Heart right ventricle (tissue), 16 donors: ENCODE data around the gene EXOSC7. TPM values are rescaled to one million over a fixed set of nuclear protein-coding genes. Genes with fewer than 3 reads are reported as not detected.

Experiments used
- ATAC-seq, 8 donors: fragments of 200-7000 bp; cut with Tn5 transposase; one replicate each; pipeline ENCODE4 v1.9.1; 2020; ENCODE audit warnings: mild to moderate bottlenecking in 8 of 8, moderate library complexity in 8 of 8, moderate number of reproducible peaks in 1 of 8
- DNase-seq, 2 donors: peaks; one replicate each; pipeline ENCODE4 v3.0.0-alpha.2; 2020
- H3K27ac ChIP-seq, 10 donors: fragments of 200-600 bp; sonication (generic) in 2 of 10; one replicate each; pipeline versions ENCODE4 v1.5.0 to v1.8.0; 2020 to 2022; ENCODE audit warnings: mild to moderate bottlenecking in 3 of 10
- H3K27me3 ChIP-seq, 7 donors: fragments of 200-600 bp; one replicate each; pipeline ENCODE4 v1.8.0; 2021 to 2022; ENCODE audit warnings: mild to moderate bottlenecking in 2 of 7
- H3K36me3 ChIP-seq, 9 donors: fragments of 200-600 bp; sonication (generic) in 1 of 9; one replicate each; pipeline versions ENCODE4 v1.5.0 to v1.8.0; 2020 to 2022; ENCODE audit warnings: mild to moderate bottlenecking in 2 of 9
- H3K4me1 ChIP-seq, 9 donors: fragments of 200-600 bp; sonication (generic) in 1 of 9; one replicate each; pipeline versions ENCODE4 v1.5.0 to v1.8.0; 2020 to 2022; ENCODE audit warnings: mild to moderate bottlenecking in 4 of 9
- H3K4me3 ChIP-seq, 10 donors: fragments of 200-600 bp; sonication (generic) in 2 of 10; one replicate each; pipeline versions ENCODE4 v1.5.0 to v1.8.0; 2020 to 2022; ENCODE audit warnings: mild to moderate bottlenecking in 7 of 10, moderate library complexity in 2 of 10
- H3K9me3 ChIP-seq, 11 donors: fragments of 200-600 bp in 10 of 11; sonication (generic) in 2 of 11; one replicate each; pipeline versions ENCODE4 v1.5.0 to v1.8.0; 2013 to 2022; ENCODE audit warnings: mild to moderate bottlenecking in 2 of 11, control low read depth in 1 of 11, moderate library complexity in 1 of 11
- WGBS, 2 donors: extraction: QIAGEN DNeasy Blood & Tissue Kit; methylation state at CpG; one replicate each; pipeline ENCODE4 v1.1.7; 2013; ENCODE audit warnings: inconsistent platforms in 1 of 2; 5-methylcytosine and 5-hydroxymethylcytosine counted together
- intact Hi-C, 10 donors: fragments of 100-400 bp; cut with DNase I; formaldehyde crosslinking; loops; one replicate each; pipeline versions ENCODE4 v1.11.1 to v1.14.2; 2022
- polyA plus RNA-seq, 2 donors: library from polyadenylated mRNA; stranded (reverse); fragments of 200-250 nt; gene quantifications; one replicate each; pipeline ENCODE4 v1.2.3, GENCODE V29; 2013
- total RNA-seq, 10 donors: library from RNA; stranded (reverse); fragmentation: NEBNext Ultra II Directional in 3 of 10; extraction: Animal tissue kit (Norgen Biotek cat#: 25700) in 3 of 10; gene quantifications; one replicate each; pipeline versions ENCODE4 v1.2.1 to v1.2.4, GENCODE V29; 2021 to 2023
- TF ChIP-seq, protein P1 (sequence below), 9 donors: fragments of 200-600 bp; sonication (generic) in 2 of 9; IDR thresholded peaks; one replicate each; pipeline versions ENCODE4 v1.5.0 to v1.8.0; 2021 to 2022; ENCODE audit warnings: antibody characterized with exemption in 9 of 9, mild to moderate bottlenecking in 5 of 9, moderate library complexity in 1 of 9
- donor health status: Arrhythmogenic right ventricular cardiomyopathy.
- donor health status: ischemic (EF 13 %, LVEDD 7.1; RV severe dilation, severe dysfunction).
- donor health status: healthy with polysubstance abuse.
- donor health status: DM: no; HTN: yes; CAD: no.
- donor health status: DM: no; HTN: no; CAD: no.
- donor health status: ischemic (EF 25% LVEDD 6.9; RV normal size, moderate dysfunction).
- donor health status: ischemic (EF 25% LVEDD 5.7; RV mildly dilated, moderate dysfunction).
- donor health status: healthy.
- donor health status: DM: yes; HTN: yes; CAD: no.
- donor health status: Ischemic cardiomyopathy.
- donor health status: ischemic (EF 35%, LVEDD 5.7; RV mildly dilated, moderate dysfunction).
- donor health status: nonischemic (EF 11% LVEDD 7.7; RV severe dilation, severe dysfunction).
- donor health status: DM: yes; HTN: yes; CAD: no.
- donor health status: PGD.
- donor health status: ischemic (EF 29% LVEDD 5.4; RV normal size, mild dysfunction).
- donor health status: nonischemic (EF 23%, LVEDD 6.1; RV moderate dilation, normal function).

The EXOSC7 gene
- total and polyA plus RNA-seq, 12 donors, result 24.2 to 39.9 (median 32.1) TPM

DNA sequence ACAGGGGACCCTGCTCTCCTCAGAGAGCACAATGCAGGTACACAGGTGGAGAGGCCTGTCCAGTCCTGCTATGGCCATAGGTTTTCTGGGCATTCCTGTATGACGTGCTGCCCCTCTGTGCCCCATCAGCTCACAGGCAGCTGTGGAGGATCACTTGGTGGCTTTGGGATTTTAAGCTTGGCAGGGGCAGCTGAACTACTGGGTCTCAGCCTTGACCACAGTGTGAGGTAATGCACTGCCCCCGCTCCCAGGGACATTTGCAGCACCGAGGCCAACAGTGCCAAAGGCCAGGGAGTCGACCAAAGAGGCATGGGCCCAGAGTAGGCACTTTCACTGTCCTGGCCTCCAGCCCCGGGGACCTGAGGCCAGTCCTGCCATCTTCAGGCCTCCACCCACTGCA is 46.3 kb upstream of the EXOSC7 start:
- Histone ChIP-seq H3K36me3 (peaks cover 0 to 99% (median 27%) of the 10 kb centered on the region in 9 donors), H3K4me1 (peaks cover 0 to 13% (median 3%) of the 10 kb centered on the region in 9 donors), H3K4me3 (no peak overlapping the region), H3K9me3 (no peaks in the 10 kb centered on the region), H3K27me3 (no peaks in the 10 kb centered on the region), H3K27ac (no peak overlapping the region)
- ATAC-seq, result peak in 3 of 8 donors; percentile 14 to 28 (median 22)
- 94 to 98% methylated on average over 5 of the region's 5 CpGs for WGBS, 2 donors
- TF ChIP-seq, protein P1, sequence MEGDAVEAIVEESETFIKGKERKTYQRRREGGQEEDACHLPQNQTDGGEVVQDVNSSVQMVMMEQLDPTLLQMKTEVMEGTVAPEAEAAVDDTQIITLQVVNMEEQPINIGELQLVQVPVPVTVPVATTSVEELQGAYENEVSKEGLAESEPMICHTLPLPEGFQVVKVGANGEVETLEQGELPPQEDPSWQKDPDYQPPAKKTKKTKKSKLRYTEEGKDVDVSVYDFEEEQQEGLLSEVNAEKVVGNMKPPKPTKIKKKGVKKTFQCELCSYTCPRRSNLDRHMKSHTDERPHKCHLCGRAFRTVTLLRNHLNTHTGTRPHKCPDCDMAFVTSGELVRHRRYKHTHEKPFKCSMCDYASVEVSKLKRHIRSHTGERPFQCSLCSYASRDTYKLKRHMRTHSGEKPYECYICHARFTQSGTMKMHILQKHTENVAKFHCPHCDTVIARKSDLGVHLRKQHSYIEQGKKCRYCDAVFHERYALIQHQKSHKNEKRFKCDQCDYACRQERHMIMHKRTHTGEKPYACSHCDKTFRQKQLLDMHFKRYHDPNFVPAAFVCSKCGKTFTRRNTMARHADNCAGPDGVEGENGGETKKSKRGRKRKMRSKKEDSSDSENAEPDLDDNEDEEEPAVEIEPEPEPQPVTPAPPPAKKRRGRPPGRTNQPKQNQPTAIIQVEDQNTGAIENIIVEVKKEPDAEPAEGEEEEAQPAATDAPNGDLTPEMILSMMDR (IDR thresholded peaks at IDR 0.05), result no peak
- no peak for DNase-seq
- intact Hi-C loops, result loop anchor here in 2 of 10 donors (5.0 to 10.0 kb wide), 2 partner anchors 605 to 1747 kb away; no protein-coding TSS in a partner anchor

DNA sequence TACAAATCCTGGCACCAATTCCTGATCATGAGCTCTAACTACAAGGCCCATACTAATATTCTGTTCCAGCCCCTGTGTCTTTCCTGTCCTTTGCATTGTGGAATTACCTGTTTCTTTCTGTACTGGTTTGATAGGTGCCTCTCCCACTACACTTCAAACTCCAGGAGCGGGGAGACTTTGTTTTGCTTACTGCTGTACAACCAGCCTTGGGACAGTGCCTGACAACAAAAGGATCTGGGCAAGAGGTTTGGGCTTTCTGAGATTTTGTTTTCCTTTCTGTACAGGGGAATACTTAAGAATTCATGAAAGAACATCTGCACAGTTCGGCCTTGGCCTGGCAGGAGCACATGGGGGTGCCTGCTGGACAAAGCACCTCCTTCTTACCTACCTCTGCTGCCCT is 45.1 kb upstream of the EXOSC7 start:
- TF ChIP-seq, protein P1 (IDR thresholded peaks at IDR 0.05), result no peak
- intact Hi-C loops, result no loop called here

DNA sequence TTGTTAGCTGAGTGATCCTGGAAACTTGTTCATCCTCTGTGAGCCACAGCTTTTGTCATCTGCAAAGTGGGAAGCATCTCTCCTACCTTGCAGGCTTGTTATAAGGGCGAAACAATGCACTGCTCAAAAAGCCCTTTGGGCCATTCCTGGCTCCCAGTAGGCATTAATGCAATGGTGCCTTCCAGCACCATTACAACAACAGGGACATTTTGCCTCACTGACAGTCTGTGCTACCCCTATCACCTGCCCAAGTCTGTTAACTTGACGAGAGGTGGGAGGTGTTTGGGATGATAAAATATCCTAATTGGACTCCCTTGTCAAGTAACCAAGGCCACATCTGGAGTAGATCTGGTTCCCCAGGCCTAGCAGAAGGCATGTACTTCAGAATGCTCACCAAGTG is 44.3 kb upstream of the EXOSC7 start:
- DNase-seq (no peak), ATAC-seq (no peak)
- no peak overlapping the region for H3K4me3 ChIP-seq
- H3K9me3 ChIP-seq, result no peaks in the 10 kb centered on the region
- peaks cover 0 to 13% (median 3%) of the 10 kb centered on the region in 9 donors for H3K4me1 ChIP-seq
- 90% methylated on average over 2 of the region's 2 CpGs for WGBS, 2 donors
- TF ChIP-seq, protein P1 (IDR thresholded peaks at IDR 0.05), result no peak
- H3K36me3 ChIP-seq, result peaks cover 0 to 93% (median 22%) of the 10 kb centered on the region in 9 donors
- no peaks in the 10 kb centered on the region for H3K27me3 ChIP-seq
- intact Hi-C loops, result no loop called here
- no peak overlapping the region for H3K27ac ChIP-seq

More for the DNA sequence above, 45.1 kb upstream of the EXOSC7 start:
- ATAC-seq (no peak), DNase-seq (no peak)
- Histone ChIP-seq H3K27me3 (no peaks in the 10 kb centered on the region), H3K36me3 (peaks cover 0 to 96% (median 24%) of the 10 kb centered on the region in 9 donors), H3K4me3 (no peak overlapping the region), H3K4me1 (peaks cover 0 to 13% (median 3%) of the 10 kb centered on the region in 9 donors), H3K9me3 (no peaks in the 10 kb centered on the region), H3K27ac (no peak overlapping the region)
- WGBS, 2 donors, result 98 to 99% methylated on average over 2 of the region's 2 CpGs

DNA sequence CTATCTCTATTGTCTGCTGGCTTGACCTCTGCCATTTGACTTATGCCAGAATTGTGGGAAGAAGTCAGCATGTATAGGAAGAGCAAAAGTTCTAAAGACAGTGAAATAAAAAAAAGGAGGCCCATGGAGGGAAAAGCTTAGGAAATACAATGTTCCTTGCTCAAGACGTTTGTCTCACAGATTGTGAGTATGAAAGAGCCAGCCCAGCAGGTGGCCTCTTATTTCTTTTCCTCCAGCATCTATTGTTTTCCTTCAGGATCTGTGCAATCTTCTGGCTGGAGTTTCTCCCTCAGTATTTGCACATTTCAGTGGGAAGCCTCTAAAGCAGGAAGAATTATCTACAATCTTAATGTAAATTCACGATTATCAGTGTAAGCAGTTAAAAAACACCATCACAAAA is 43.8 kb upstream of the EXOSC7 start:
- Histone ChIP-seq H3K9me3 (no peaks in the 10 kb centered on the region), H3K27me3 (no peaks in the 10 kb centered on the region), H3K4me3 (no peak overlapping the region), H3K36me3 (peaks cover 0 to 93% (median 19%) of the 10 kb centered on the region in 9 donors), H3K27ac (no peak overlapping the region), H3K4me1 (peaks cover 0 to 13% (median 3%) of the 10 kb centered on the region in 9 donors)
- WGBS, 2 donors, result 44 to 69% methylated on average over 2 of the region's 2 CpGs
- TF ChIP-seq, protein P1 (IDR thresholded peaks at IDR 0.05), result no peak
- ATAC-seq (no peak), DNase-seq (no peak)
- intact Hi-C loops, result no loop called here
